HG03342 (cell line): ENCODE results near the gene C17orf113.

ENCODE experiments used
- ATAC-seq: cut with Tn5 transposase; IDR thresholded peaks from one replicate; pipeline ENCODE4 v1.9.1; 2021; ENCODE audit warnings: mild to moderate bottlenecking, moderate library complexity; ENCODE audit not compliant: unreplicated experiment

C17orf113 gene

DNA sequence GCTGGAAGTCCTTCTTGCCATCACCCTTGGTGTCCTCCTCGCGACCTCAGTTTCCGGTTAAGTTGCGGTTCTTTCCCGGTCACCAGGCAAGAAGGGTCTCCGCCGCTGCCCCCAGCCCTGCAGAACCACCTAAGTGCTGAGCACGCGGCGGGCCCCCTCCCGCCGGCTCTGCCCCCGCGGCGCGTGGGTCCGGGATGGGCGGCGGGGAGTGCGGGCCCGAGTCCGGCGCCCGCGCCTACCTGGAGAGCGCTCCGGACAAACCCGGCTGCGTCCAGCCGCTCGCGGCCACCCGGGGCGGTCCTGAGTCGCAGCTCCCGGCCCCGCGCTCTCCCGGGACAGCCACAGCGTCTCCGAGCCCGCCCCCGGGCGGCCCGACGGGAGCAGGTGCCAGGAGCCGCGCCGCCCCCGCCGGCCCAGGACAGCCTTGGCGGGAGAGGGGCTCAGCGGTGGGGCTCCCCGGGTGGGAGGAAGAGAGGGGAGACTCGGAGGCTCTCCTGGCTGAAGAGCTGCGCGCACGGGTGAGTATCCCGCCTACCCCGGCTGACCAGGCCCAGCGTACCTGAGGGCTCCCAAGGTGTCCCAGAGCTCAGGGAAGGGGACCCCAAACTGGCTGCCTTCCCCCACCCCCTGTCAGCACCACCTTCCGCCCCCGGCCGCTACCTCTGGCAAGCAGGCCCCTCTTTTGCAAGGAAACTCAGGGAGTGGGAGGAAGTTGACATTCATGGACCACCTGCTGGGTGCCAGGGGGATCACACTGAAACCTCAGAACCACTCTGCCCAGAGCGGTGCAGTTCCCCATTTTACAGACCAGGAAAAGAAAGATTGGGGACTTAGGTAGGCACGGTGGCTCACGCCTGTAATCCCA, 22.2 kb upstream of the C17orf113 start:
- no peak for ATAC-seq

DNA sequence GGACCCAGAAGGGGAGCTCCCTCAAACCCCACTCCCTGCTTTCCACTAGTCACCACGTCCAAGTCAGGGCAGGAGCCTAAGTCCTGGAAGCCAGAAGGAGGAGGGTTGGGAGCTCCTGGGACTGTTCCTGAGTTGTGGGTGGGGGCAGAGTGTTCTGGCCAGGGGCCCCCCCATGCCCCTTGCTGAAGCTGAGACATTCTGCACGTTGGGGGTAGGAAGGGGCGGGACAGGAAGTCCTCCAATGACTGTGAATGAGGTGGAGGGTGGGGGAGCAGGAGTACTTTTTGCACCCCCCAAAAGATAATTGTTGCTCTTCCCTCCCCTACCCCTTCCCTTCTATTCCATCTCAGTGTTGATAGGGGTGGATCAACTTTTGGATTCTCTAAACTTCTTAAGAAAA, 21.4 kb upstream of the C17orf113 start:
- ATAC-seq = no peak

- no peak for ATAC-seq
These were observed 18.6 kb upstream of the C17orf113 start for GRCh38 chr17:42068979-42069378.

- no peak for ATAC-seq
These were observed 17.1 kb upstream of the C17orf113 start for GRCh38 chr17:42067371-42068091.

DNA sequence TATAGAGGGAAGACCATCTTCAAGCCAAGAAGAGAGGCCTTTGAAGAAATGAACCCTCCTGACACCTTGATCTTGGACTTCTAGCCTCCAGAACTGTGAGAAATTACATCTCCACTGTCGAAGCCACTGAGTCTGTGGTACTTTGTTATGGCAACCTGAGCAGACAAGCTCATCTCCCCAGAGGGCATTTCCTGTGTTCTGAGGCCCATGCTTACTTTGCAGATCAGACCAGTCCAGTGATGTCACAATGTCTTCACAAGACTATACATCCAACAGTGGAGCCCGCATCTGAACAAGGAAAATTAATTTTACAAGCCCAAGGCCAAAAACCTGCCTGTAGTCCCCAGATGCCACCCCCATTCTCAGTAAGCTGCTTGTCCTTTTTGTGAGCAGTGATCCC, 14.8 kb upstream of the C17orf113 start:
- ATAC-seq = no peak

GRCh38 chr17:42062681-42063080, 12.3 kb upstream of the C17orf113 start:
- ATAC-seq = no peak

GRCh38 chr17:42061646-42062487, 11.5 kb upstream of the C17orf113 start:
- ATAC-seq = no peak

DNA sequence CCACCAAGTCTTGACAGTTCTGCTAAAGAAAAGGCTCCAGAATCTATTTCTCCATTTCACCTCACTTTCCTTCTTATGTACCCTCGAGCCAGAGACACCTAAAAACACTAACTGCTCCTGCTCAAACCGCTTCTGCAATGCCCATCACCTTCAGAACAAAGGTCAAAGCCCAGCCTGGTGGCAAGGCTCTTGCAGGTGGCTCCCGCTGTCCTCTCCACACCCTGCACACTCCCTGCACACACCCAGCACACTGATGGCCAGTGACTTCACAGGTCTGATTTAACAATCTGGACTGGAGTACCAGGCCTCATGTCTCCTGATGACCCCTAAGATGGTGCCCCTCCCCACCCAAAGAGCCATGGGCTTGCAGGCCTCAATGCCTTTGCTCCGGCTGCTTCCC, 9.8 kb upstream of the C17orf113 start:
- no peak for ATAC-seq

DNA sequence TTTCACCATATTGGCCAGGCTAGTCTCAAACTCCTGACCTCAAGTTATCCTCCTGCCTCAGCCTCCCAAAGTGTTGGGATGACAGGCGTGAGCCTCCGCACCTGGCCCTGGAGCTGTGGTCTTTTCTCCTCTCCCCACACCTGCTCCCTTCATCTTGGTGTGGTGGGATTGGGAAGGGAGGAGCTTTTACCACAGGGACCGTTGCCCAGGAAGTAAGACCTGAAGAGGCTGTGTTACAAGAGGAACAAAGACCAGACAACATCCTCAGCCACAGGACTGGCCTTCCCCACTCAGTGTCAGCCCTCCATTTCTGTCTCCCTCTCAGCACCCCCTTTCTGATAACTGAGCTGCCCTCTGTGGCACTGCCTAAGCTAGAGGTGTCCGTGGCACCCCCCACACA, 9.4 kb upstream of the C17orf113 start:
- ATAC-seq = no peak

GRCh38 chr17:42058063-42058462, 7.7 kb upstream of the C17orf113 start:
- no peak for ATAC-seq

DNA sequence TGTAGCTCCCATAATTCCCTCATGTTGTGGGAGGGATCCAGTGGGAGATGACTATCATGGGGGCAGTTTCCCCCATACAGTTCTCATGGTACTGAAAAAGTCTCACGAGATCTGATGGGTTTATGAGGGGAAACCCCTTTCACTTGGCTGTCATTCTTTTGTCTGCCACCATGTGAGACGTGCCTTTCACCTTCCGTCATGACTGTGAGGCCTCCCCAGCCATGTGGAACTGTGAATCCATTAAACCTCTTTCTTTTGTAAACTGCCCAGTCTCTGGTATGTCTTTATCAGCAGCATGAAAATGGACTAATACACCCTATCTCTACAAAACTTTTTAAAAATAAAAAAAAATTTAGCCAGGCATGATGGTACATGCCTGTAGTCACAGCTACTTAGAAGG, 6.2 kb upstream of the C17orf113 start:
- no peak for ATAC-seq

DNA sequence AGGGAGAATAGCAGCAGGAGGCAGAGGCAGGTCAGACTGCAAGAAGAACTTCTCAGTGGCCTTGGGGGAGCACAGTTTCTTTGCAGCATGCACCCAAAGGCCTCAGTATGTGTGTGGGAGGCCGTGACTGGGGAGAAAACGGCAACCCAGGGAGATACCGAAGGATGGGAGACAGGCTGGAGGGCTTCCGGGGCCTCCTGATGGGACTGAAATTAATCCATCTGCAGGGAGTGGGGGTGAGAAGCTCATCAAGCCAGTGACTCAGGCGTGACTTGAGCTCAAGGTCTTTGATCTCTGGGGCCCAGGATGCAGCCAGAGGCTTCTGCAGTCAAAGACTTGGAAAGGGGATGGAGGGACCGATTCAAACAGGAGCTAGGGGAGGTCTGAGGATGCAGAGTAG, 5.1 kb upstream of the C17orf113 start:
- no peak for ATAC-seq

- ATAC-seq = no peak
These were observed 4.6 kb upstream of the C17orf113 start for GRCh38 chr17:42055027-42055426.

- ATAC-seq = no peak
These were observed 3.5 kb upstream of the C17orf113 start for GRCh38 chr17:42053731-42054500.

- no peak for ATAC-seq
These were observed 2.0 kb upstream of the C17orf113 start for GRCh38 chr17:42052346-42052877.

GRCh38 chr17:42051645-42052044, 1.2 kb upstream of the C17orf113 start:
- no peak for ATAC-seq

GRCh38 chr17:42051013-42051400, 606 bp upstream of the C17orf113 start:
- ATAC-seq = no peak

- ATAC-seq = no peak
These were observed 488 bp downstream of the C17orf113 start for GRCh38 chr17:42049834-42050392.

DNA sequence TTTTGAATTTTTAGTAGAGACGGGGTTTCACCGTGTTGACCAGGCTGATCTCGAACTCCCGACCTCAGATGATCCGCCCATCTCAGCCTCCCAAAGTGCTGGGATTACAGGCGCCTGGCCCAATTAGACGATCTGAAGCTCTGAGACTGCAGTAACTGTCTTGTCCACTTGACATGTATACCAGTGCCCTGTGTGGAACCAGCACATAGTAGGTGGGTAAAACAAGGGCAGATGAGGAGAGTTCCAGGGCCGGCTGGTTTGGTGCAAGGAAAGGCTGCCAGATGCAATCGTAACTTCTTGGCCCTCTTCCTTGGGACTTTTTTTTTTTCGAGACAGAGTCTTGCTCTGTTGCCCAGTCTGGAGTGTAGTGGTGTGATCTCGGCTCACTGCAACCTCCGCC, 3.1 kb downstream of the C17orf113 start:
- no peak for ATAC-seq

- ATAC-seq = no peak
These were observed 4.7 kb downstream of the C17orf113 start for GRCh38 chr17:42045719-42046118.
